Ovary (tissue), 3 donors: Measurements from ENCODE around the gene APOA4.

Source experiments
- EP300 ChIP-seq: sonication (generic); formaldehyde crosslinking; IDR thresholded peaks from one replicate; pipeline ENCODE4 v1.6.1; 2017; ENCODE audit warnings: antibody characterized with exemption
- TF ChIP-seq, protein P1 (sequence below), 3 donors: fragments of 450-650 bp in 2 of 3; fragments of 200-600 bp in 1 of 3; IDR thresholded peaks; one replicate each; pipeline versions ENCODE4 v1.5.1 to v1.8.0; 2016 to 2022; ENCODE audit warnings: antibody characterized with exemption in 3 of 3, mild to moderate bottlenecking in 1 of 3
- donor health status: DM: no; HTN: no; CAD: no.

DNA sequence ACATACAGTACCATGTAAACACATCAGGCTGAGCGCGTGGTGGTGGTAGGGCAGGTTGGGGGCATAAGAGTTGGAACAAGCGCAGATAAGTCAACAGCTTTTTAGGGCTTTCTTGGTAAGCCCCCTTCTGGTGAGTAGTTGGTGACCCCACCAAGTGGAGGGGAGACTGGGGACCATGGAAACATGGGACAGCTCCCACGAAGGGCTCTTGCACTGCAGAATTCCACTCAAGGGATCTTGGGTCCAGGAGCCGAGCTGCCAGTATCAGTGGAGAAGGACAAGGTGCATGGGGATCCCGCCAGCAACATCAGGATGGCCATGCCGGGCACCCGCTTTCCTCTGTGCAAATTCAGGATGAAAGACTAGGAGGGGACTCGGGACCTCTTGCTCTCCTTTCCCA, 20.6 kb upstream of the APOA4 start:
- TF ChIP-seq, protein P1, sequence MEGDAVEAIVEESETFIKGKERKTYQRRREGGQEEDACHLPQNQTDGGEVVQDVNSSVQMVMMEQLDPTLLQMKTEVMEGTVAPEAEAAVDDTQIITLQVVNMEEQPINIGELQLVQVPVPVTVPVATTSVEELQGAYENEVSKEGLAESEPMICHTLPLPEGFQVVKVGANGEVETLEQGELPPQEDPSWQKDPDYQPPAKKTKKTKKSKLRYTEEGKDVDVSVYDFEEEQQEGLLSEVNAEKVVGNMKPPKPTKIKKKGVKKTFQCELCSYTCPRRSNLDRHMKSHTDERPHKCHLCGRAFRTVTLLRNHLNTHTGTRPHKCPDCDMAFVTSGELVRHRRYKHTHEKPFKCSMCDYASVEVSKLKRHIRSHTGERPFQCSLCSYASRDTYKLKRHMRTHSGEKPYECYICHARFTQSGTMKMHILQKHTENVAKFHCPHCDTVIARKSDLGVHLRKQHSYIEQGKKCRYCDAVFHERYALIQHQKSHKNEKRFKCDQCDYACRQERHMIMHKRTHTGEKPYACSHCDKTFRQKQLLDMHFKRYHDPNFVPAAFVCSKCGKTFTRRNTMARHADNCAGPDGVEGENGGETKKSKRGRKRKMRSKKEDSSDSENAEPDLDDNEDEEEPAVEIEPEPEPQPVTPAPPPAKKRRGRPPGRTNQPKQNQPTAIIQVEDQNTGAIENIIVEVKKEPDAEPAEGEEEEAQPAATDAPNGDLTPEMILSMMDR (IDR thresholded peaks at IDR 0.05), result no peak
- TF ChIP-seq EP300, result no peak
